Inferior parietal cortex (tissue), 1 donor: ENCODE results near the gene RGS21.
A peak's percentile ranks its signal among the peaks of the same experiment; 100 is the strongest.
"Not testable (repeated sequence)": the region's sequence is repeated elsewhere in the genome, so short reads cannot be mapped to it uniquely, and the experiment has no call there.

ENCODE experiments used
- DNase-seq: peaks from one replicate; pipeline ENCODE4 v3.0.0-alpha.2; 2016; ENCODE audit errors: extremely low spot score

The RGS21 gene

GRCh38 chr1:192316942-192317450, at the start of gene RGS21:
RGS21 (plus strand) TSS chr1:192316992; CDS start chr1:192343037, 26,045 bp downstream.
- DNase-seq: no peak

- DNase-seq: no peak
Observed at GRCh38 chr1:192268468-192269052, 48.2 kb upstream of the RGS21 start.

- no peak for DNase-seq
Observed at GRCh38 chr1:192270398-192270797, 46.4 kb upstream of the RGS21 start.

- no peak for DNase-seq
Observed at GRCh38 chr1:192272732-192273131, 44.1 kb upstream of the RGS21 start.

- no peak for DNase-seq
Observed at GRCh38 chr1:192274588-192274987, 42.2 kb upstream of the RGS21 start.

- no peak for DNase-seq
Observed at GRCh38 chr1:192277635-192278034, 39.2 kb upstream of the RGS21 start.

- DNase-seq: no peak
Observed at GRCh38 chr1:192284927-192285326, 31.9 kb upstream of the RGS21 start.

- DNase-seq: no peak
Observed at GRCh38 chr1:192303029-192303428, 13.8 kb upstream of the RGS21 start.

GRCh38 chr1:192308314-192308713, 8.5 kb upstream of the RGS21 start:
- DNase-seq: not testable (repeated sequence)

GRCh38 chr1:192311281-192311680, 5.5 kb upstream of the RGS21 start:
- peak; percentile 37 for DNase-seq

- no peak for DNase-seq
Observed at GRCh38 chr1:192327997-192328396, 11.2 kb downstream of the RGS21 start.

- no peak for DNase-seq
Observed at GRCh38 chr1:192342842-192343241, 26.1 kb downstream of the RGS21 start.

GRCh38 chr1:192343344-192343743, 26.6 kb downstream of the RGS21 start:
- DNase-seq: no peak

- no peak for DNase-seq
Observed at GRCh38 chr1:192349314-192349713, 32.5 kb downstream of the RGS21 start.

GRCh38 chr1:192350356-192350755, 33.6 kb downstream of the RGS21 start:
- DNase-seq: no peak

GRCh38 chr1:192351550-192351949, 34.8 kb downstream of the RGS21 start:
- no peak for DNase-seq

- DNase-seq: no peak
Observed at GRCh38 chr1:192357924-192358323, 41.1 kb downstream of the RGS21 start.

GRCh38 chr1:192358402-192358801, 41.6 kb downstream of the RGS21 start:
- no peak for DNase-seq

- DNase-seq: no peak
Observed at GRCh38 chr1:192358822-192359221, 42.0 kb downstream of the RGS21 start.

GRCh38 chr1:192363177-192363576, 46.4 kb downstream of the RGS21 start:
- DNase-seq: no peak

GRCh38 chr1:192367436-192367835, 50.6 kb downstream of the RGS21 start:
- no peak for DNase-seq

GRCh38 chr1:192375306-192375705, 58.5 kb downstream of the RGS21 start:
- no peak for DNase-seq

GRCh38 chr1:192376374-192376773, 59.6 kb downstream of the RGS21 start:
- no peak for DNase-seq

GRCh38 chr1:192378276-192378675, 61.5 kb downstream of the RGS21 start:
- no peak for DNase-seq
